GM12875 (cell line): Measurements from ENCODE around the gene STAT3.

Source experiments
- H3K4me3 ChIP-seq: one replicate; pipeline ENCODE4 v1.5.1; 2011; ENCODE audit warnings: low read depth, low read length, control low read depth
- TF ChIP-seq, protein P1 (sequence below): IDR thresholded peaks from 2 replicates; pipeline ENCODE4 v1.5.1; 2011; ENCODE audit warnings: low read depth, mild to moderate bottlenecking, control low read depth, inconsistent platforms, low read length, moderate library complexity, borderline replicate concordance; ENCODE audit not compliant: insufficient read depth

The STAT3 gene

GRCh38 chr17:42274812-42275526, 113.3 kb downstream of the STAT3 start:
- TF ChIP-seq, protein P1, sequence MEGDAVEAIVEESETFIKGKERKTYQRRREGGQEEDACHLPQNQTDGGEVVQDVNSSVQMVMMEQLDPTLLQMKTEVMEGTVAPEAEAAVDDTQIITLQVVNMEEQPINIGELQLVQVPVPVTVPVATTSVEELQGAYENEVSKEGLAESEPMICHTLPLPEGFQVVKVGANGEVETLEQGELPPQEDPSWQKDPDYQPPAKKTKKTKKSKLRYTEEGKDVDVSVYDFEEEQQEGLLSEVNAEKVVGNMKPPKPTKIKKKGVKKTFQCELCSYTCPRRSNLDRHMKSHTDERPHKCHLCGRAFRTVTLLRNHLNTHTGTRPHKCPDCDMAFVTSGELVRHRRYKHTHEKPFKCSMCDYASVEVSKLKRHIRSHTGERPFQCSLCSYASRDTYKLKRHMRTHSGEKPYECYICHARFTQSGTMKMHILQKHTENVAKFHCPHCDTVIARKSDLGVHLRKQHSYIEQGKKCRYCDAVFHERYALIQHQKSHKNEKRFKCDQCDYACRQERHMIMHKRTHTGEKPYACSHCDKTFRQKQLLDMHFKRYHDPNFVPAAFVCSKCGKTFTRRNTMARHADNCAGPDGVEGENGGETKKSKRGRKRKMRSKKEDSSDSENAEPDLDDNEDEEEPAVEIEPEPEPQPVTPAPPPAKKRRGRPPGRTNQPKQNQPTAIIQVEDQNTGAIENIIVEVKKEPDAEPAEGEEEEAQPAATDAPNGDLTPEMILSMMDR: no peak
- H3K4me3 ChIP-seq: peak overlapping the region; percentile 76

GRCh38 chr17:42274253-42274542, 114.0 kb downstream of the STAT3 start:
- TF ChIP-seq, protein P1: no peak
- no peak overlapping the region for H3K4me3 ChIP-seq

DNA sequence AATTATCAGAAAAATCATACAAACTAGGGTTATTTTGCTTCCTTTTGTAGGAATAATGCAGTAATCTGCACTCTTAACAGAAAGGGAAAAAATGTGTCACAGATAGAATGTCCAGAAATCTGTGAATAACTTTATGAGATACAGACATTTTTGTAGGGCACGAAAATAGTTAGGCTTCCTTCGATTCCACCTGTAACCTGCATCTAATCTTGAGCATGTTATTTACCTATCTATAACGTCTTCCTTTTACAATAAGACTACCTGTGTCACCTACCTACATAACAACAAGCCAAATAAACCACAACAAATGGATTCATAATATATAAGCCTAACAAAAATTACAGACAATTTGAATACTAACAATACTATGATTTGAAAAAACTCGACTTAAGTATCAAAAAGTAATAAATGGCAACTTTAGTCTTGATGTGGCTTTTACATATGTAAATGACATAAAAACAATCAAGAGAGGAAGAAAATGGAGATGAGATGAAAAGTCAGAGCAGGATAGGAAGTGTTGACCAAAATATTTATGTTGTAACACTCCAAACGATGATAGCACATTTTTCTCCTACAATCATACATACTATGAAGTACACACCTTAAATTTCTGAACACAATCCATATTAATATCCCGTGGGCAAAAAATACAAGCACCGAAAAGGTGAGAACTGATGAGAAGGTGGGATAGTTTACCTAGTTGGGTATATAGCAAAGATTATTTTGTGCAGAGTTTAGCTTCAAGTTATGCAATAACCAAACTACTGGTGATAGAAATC, 114.6 kb downstream of the STAT3 start:
- TF ChIP-seq, protein P1: no peak

DNA sequence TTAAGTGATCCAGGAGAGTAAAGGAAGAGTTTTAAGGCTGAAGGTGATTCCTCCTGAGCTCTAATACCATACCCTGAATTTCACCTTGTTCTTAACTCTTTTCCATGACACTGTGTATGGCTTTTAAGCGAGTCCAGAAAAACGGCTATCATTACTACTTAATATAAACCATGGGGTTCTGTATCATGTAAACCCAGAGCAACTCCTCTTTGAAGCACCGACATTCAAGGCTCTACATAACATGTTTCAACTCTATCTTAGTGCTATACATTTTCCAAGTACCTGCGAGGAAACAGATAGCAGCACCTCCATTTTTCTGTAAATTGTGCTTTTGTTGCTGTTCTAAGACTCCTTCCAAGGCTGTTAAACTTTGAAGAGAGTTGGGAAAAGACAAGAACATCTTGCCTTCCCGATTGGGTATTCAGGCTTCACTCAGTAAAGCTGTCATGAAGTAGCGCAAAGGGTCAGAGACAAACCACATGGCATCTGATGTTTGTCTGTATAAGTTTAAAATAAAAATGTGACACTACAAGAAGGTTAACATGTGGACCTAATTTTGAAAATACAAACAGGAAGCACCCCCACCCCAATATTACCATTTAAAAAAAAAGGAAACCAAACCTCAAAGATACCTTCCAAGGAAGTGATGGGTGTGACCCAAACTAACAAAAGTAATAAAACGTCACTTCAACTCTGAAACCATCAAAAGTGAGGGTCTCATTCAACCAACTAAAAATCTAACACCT, 115.9 kb downstream of the STAT3 start:
- TF ChIP-seq, protein P1: no peak
- no peak overlapping the region for H3K4me3 ChIP-seq

More for the DNA sequence above, 114.6 kb downstream of the STAT3 start:
- no peak overlapping the region for H3K4me3 ChIP-seq

- TF ChIP-seq, protein P1: no peak
- no peak overlapping the region for H3K4me3 ChIP-seq
Observed at GRCh38 chr17:42271779-42272035, 116.5 kb downstream of the STAT3 start.

DNA sequence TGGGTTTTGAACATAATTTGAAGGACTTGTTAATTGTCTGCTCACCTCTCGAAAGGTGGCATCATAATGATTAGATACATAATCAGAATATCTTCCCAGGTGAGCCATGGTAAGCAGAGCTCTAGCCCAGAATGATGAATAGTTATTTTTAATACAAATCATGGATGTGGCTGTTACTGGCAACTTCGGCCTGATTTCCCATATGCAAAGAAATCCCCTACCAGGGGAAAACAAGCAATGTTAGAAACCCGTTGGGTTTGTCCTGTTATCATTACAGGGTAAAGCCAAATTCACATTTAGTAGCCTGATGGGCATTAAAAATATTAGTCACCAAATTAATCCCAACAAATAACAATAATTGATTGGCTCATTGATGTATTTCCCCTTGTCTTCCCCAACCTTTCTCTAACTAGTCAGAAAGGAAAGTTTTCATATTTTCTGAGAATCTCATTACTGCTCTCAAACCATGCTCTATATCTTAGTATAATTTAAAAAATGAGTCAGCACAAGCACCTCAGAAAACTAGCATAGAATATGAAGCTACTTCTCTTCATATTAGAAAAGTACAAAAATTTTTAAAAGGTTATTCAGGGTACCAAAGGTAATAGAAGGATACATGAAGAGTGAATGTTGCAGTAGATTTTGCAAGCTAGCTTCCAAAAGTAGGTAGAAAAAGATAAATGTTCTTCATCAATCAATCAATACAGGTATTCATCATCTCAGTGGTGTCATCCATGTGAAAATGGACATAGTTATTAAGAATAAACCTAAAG, 117.0 kb downstream of the STAT3 start:
- no peak overlapping the region for H3K4me3 ChIP-seq
- TF ChIP-seq, protein P1: no peak
